Raji (cell line): Measurements from ENCODE around the gene SPINK8.

Experiments
- POLR2A ChIP-seq: IDR thresholded peaks from 2 replicates; pipeline ENCODE4 v1.6.1; 2011; ENCODE audit warnings: low read depth, low read length, control low read depth; ENCODE audit not compliant: insufficient read depth

SPINK8 gene

DNA sequence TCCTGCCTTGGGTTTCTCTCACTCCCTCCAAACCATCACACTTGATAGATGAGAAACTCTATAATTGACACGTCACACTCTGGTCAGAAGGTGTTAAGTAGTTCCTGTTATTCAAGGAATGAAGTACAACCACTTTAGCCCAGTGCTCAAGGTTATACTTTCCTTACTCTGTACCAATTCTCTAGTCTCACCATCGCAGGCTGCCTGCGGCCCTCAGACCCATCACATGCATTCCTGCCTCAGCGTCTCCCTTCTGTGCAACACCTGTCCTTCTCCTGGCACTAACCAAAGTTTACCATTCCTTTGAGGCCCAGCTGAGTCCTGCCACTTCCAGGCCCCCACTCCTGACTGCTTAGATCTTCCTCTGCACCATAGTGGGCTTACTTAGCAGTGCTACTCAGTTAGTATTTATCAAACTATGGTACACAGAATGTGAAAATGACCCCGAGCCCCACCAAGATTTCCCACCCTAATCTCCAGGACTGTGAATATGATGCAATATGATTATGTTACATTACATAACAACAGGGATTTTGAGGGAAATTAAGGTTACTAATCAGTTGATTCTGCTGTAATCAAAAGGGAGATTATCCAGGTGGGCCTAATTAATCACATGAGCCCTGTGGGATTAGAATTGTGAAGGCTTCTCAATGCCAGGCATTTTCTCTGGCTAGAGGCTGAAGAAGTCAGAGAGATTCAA, 36.2 kb downstream of the SPINK8 start:
- TF ChIP-seq POLR2A = no peak

DNA sequence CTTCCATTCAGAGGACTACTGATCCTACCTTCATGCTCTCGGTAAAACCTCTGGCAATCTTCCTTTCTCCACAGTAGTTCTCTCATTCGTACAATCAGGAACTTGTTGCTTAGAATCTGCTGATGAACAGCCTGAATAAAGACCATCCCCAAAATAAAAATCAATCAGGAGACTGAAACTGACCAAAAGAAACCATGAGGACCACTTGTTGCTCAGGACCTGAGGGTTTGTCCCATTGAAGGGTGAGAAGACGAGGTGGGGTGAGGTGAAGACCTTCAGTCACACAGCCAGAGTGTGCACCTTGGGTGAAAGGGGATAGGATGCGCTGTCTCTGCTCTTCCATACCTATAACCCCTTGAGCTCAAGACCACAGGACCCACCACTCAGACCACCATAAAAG, 36.8 kb downstream of the SPINK8 start:
- TF ChIP-seq POLR2A = no peak

DNA sequence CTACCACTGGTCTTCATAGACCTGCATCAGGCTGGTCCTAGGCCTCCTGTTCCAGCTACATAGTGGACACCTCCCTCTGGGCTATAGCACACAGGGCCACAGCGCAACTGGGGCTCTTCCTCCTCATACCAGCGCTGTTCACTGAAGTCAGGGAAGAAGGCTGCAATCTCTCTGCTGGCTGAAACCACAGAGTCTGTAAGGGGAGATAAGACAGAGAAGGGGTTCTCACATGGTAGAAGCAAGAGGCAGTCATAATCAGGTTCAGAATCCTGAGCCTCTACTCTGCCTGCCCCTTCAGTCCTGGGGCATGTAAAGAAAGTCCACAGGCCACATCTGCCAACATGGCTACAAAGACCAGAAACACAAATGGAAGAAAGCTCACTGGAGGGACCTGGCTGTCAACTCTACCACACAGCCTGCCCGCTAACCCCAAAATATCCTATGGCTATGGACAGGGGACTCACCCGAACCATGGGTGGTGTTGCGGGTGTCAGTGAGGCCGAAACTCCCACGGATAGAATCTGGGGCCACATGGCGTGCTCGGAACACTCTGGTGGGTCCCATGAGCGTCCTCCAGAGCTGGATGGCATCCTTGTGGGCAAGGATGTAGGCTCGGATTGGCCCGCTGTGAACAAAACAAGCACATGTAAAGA, 38.7 kb downstream of the SPINK8 start:
- TF ChIP-seq POLR2A = no peak

DNA sequence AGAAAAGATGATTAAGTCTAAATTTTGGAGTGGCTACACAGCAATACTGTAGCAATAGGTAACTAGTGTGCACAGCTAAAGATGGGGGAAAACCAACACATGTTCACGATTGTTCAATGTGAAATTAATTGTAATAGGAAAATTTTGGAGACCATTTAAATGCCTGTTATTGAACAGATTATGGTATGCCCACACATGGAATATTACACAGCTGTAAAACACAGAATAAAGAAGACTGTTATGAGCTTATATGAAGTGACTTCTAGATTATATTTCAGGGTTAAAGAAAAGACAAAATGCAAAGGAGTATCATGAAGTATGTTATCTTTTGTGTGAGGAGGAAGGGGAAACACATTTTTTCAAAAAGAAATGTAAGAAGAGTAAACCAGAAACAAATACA, 43.8 kb downstream of the SPINK8 start:
- TF ChIP-seq POLR2A = no peak

DNA sequence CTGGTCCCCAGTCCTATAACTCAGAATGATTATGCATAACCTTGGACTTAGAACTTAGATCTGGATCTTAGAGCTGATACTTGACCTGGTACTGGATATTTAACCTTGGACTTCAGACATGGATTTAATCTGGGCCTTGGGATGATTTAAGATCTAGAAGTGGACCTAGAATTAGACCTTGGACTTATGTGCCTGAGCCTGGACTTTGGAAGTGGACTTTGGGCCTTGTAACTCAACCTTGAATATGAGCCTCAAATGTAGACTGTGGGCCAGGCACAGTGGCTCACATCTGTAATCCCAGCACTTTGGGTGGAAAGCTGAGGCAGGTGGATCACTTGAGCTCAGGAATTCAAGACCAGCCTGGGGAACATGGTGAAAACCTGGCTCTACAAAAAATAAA, 46.4 kb downstream of the SPINK8 start:
- no peak for TF ChIP-seq POLR2A

DNA sequence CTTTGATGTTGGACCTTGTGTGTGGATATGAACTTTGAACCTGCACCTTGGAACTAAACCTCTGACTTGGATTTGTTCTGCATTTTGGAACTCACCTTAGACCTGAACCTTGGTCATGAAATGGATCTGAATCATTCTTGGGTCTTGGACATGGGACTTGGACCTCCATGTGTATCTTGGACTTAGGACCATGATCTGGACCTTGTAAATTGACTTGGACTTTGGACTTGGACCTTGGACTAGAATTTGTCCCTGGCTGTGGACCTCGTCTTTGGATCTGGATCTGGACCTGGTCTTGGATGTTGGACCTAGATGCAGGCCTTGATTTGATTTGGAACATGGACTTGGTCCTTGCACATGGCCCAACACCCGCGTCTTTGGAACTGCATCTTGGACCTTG, 47.2 kb downstream of the SPINK8 start:
- TF ChIP-seq POLR2A = no peak

DNA sequence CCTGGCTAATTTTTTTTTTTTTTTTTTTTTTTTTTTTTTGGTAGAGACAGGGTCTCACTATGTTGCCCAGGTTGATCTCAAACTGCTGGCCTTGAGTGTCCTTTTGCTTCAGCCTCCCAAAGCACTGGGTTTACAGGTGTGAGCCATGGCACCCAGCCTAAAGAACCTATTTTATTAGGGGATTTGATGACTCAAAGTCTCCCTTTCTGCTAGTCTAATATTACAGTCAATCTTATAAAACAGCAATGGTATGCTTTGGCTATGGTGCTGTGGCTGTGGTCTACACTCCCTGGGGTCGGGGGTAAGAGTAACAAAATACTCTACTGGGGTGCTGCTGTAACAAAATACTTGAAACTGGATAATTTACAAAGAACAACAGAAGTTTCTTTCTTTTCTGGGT, 47.8 kb downstream of the SPINK8 start:
- TF ChIP-seq POLR2A = no peak

DNA sequence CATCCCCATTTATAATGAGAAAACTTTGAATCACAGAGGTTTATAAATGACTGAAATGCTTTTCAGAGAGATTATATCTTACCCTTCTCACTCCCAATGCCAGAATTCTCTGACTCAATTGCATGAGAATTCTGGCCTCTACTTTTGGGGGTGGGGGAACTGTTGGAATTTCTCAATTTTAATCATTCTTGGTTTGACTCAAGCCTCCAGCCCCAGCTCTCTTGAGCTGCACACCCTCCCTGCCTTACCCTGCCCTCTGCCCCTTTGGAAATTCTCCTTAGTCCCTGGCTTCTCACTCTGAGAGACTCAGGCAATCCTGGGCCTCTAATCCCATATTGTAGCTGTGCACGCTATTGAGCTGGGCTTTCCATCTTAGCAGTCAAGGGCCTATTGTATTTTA, 48.3 kb downstream of the SPINK8 start:
- TF ChIP-seq POLR2A = no peak

DNA sequence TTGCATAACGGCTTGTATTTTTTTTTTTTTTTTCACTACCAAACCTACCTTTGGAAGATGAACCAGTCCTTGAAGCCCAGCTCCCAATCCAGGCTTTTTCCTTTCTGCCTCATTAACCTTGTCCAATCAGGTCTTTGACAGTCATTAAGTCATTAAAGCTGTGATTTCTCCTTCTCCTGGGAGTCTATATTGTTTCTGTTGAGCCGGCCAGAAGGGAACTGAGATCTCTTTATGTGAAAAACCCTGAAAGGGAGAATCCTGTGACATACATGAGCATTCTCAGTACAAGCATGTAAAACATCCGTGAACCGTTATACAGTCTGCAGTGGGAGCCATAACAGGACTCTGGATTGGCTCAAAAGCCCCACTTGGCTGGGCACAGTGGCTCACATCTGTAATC, 52.6 kb downstream of the SPINK8 start:
- TF ChIP-seq POLR2A = no peak

DNA sequence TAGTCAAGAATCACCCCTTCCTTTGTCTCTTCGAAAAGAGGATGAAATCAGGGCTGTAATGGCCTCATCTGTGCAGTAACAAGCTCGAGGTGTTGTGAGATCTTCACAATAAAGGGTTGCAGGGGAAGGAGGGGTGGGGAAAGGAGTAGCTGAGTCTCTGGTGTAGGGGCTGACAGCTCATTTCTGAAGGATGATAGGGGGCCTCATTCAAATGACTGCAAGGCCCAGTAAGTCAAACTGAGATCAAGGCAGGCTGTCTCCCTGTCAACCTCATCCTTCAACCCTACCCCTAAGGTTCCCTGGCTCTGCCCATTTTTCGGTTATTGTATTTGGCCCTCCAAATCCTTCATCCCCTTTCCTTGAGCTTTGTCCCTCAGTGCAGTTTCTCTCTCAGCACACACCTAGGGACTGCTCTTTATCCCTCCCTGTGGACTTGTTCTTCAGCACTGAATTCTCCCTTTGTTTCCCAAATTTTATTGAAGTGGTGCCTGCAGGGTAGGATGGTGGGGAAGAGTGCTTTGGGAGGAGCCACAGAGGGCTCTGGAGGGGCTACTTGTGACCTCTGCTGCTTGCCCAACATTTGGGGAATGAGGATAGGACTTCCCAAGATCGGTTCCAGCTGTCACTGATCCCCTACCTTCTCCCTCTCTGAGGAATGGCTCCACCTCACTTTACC, 54.4 kb downstream of the SPINK8 start:
- TF ChIP-seq POLR2A = no peak

DNA sequence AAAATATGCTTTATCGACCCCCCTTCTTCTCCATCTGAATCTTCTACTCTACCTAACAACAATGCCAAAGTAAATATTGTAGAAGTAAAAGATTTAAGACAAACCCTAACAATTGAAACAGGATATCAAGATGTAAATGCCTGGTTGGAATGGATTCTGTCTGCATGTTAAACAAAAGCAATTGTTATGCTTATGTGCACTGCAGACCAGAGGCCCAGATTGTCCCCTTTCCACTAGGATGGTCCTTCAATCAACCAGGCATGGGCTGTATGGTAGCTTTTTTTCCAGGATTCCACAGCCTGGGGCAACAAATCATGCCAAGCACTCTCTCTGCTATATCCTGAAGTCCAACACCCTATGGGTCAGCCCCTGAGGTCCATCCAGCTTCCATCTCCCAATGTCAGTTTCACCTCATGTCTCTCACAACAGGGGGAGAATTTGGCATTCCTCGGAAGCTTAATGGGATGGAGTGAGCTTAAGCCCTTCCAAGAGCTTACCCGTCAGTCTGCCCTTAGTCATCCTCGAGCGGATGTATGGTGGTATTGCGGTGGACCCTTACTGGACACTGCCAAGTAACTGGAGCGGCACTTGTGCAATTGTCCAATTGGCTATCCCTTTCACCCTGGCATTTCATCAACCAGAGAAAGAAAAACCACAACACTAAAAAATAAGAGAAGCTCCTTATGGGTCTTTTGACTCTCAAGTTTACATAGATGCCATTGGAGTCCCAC, 56.4 kb downstream of the SPINK8 start:
- TF ChIP-seq POLR2A = no peak

DNA sequence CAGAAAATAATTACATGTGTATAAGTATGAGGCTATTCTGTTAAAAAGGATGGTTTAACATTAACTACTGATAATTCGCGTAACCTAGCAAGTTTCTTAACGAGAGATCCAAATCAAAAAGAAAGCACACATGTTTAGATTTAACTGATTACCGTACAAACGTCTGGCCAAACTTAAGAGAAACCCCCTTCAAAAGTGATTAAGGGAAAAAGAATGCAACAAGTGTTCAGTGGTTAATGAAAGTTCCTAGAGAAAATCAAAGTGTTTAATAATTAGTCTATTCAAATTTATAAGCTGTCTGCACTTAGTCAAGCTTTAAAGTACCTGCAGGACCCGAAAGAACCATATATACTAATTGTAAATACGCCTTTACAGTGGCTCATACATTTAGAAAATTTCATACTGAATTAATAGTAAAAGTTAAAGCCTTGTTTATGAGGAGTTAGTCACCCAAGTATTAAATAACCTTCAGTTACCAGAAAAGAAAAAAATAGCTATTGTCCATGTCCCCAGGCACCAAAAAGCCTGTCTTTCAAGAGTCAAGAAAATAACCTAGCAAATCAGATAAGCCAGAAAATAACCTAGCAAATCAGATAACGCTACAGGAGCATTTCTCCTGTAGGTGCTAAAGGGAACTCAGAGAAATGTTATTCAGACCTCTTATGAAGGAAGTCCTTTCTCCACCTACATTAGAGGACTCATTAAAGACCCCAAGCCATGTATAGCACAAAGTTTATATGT, 58.0 kb downstream of the SPINK8 start:
- TF ChIP-seq POLR2A = no peak

DNA sequence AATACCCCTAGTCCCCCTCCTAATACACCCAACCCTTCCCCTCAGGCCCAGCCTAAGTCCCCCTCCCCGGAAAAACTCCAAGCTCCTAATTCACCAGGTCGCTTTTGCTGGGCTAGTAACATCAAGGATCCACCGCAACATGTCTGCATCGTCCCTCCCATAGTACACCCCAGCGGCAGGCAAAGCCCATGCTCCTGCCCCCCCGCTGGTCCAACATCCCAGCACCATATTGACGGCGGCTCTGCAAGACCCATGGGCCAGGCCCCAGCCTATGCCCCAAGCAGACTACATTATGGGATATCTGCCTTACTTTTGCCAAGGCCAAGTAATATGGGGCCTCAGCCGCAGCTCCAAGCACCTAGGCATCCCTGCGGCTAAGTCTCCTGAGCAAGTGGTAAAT, 59.0 kb downstream of the SPINK8 start:
- no peak for TF ChIP-seq POLR2A

DNA sequence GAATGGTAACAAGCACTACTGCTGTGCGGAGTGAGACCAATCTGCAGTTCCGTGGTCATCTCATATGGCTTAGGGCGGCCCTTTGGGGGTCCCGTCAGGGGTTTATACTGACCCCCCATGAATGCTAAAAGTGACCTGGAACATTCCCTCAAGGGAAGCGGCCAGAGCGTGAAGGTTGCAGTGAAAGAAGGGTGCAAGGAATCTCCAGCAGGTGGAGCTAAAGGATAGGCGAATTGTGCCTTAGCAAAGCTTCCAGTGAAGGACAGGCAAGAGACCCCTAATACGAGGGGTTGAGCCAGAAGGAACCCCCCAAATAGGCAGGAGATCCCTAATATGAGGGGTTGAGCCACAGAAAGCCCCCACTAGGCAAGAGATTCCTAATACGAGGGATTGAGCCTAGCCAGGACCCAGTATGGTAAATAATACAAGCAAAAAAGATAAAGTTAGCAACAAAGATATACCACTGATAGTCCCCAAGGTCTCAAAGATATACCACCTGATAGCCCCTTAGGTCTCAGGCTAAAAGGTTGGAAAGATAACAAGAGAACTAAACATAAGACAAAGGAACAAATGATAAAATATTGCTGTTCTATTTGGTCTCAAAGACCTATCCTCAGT, 59.8 kb downstream of the SPINK8 start:
- TF ChIP-seq POLR2A = no peak
